ENCODE results near the gene UBE4B.
"Not testable (repeated sequence)": the region's sequence is repeated elsewhere in the genome, so short reads cannot be mapped to it uniquely, and the experiment has no call there.

The UBE4B gene

DNA sequence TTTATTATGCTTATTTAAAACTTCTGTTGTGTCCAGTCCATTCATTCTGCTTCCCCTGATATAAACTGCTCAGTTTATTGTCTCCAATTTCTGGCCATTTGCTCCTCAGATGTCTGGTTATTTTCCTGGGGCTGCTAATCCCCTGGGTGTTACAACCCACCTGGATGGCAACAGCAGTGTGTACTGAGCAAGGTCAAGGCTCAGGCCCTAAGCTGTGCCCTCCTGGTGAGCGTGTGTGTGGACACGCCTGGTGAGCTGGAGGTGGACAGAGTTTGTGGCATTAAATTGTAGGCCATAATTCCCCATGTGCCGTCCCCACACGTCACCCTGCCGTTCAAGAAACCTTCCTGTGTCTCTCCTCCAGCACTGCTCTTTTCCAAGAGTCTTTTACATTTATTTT is 159.5 kb downstream of the UBE4B start:
- Histone ChIP-seq H3K27me3 (no peaks in the 10 kb centered on the region), H3K36me3 (no peaks in the 10 kb centered on the region), H3K4me1 (no peaks in the 10 kb centered on the region), H3K4me3 (ENCODE audit: low read depth, low read length) (no peak overlapping the region), H3K9me3 (no peaks in the 10 kb centered on the region)
- TF ChIP-seq, protein P1, sequence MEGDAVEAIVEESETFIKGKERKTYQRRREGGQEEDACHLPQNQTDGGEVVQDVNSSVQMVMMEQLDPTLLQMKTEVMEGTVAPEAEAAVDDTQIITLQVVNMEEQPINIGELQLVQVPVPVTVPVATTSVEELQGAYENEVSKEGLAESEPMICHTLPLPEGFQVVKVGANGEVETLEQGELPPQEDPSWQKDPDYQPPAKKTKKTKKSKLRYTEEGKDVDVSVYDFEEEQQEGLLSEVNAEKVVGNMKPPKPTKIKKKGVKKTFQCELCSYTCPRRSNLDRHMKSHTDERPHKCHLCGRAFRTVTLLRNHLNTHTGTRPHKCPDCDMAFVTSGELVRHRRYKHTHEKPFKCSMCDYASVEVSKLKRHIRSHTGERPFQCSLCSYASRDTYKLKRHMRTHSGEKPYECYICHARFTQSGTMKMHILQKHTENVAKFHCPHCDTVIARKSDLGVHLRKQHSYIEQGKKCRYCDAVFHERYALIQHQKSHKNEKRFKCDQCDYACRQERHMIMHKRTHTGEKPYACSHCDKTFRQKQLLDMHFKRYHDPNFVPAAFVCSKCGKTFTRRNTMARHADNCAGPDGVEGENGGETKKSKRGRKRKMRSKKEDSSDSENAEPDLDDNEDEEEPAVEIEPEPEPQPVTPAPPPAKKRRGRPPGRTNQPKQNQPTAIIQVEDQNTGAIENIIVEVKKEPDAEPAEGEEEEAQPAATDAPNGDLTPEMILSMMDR (IDR thresholded peaks at IDR 0.05; ENCODE audit: low read depth, low read length): no peak
- no peak for DNase-seq

DNA sequence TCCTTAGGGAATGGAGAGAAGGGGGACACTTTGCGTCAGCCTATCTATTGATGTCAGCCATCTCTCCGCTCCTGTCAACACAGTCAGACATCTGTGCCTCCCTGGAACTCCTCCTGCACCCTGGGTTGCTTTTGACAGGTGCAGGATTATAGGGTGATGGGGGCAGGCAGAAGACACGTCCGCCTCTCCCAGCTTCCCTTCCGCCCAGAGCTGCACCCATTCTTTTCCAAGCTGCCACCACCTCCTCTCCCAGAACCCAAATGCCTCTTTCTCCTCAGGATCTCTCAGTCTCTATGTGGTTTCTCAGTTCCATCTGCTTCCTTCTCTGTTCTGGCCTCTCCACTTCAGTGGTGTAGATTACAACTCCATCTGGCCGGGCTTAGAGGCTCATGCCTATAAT is 160.5 kb downstream of the UBE4B start:
- TF ChIP-seq, protein P1 (IDR thresholded peaks at IDR 0.05; ENCODE audit: low read depth, low read length): no peak
- DNase-seq: no peak
- no peak overlapping the region for H3K4me3 ChIP-seq (ENCODE audit: low read depth, low read length)

DNA sequence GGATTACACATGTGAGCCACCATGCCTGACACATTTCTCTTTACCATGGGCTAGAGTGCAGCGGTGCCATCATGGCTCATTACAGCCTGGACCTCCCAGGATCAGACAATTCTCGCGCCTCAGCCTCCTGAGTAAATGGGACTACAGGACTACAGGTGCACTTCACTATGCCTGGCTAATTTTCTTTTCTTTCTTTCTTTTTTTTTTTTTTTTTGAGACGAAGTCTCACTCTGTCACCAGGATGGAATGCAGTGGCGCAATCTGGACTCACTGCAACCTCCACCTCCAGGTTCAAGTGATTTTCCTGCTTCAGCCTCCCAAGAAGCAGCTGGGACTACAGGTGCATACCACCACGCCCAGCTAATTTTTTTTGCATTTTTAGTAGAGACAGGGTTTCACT is 162.8 kb downstream of the UBE4B start:
- TF ChIP-seq, protein P1 (IDR thresholded peaks at IDR 0.05; ENCODE audit: low read depth, low read length): no peak
- no peaks in the 10 kb centered on the region for H3K4me1 ChIP-seq
- no peaks in the 10 kb centered on the region for H3K27me3 ChIP-seq
- no peak for DNase-seq
- H3K36me3 ChIP-seq: no peaks in the 10 kb centered on the region
- H3K4me3 ChIP-seq (ENCODE audit: low read depth, low read length): no peak overlapping the region
- no peaks in the 10 kb centered on the region for H3K9me3 ChIP-seq

More for the DNA sequence above, 160.5 kb downstream of the UBE4B start:
- Histone ChIP-seq H3K27me3 (no peaks in the 10 kb centered on the region), H3K4me1 (no peaks in the 10 kb centered on the region), H3K36me3 (no peaks in the 10 kb centered on the region), H3K9me3 (no peaks in the 10 kb centered on the region)

DNA sequence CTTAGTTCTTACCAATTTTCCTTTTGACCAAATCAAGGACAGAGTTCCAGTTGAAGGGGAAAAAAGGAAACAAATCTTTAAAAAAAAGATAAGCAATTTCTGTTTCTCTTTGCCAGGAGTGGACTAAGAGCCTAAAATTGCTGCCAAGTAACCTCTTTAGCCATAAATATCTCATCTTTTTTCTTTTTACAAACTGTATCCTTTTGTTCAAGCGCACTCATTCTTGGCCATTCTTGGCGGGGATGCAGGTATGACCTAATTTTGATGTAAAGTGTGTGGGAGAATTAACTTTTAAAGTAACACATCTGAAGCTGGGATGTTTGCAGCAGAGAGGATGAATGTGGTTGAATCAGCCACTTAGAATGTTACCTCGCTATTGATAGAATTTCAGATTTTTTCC is 164.2 kb downstream of the UBE4B start:
- Histone ChIP-seq H3K36me3 (no peaks in the 10 kb centered on the region), H3K4me3 (ENCODE audit: low read depth, low read length) (no peak overlapping the region), H3K27me3 (no peaks in the 10 kb centered on the region), H3K9me3 (no peaks in the 10 kb centered on the region), H3K4me1 (no peaks in the 10 kb centered on the region)
- DNase-seq: no peak
- TF ChIP-seq, protein P1 (IDR thresholded peaks at IDR 0.05; ENCODE audit: low read depth, low read length): no peak

DNA sequence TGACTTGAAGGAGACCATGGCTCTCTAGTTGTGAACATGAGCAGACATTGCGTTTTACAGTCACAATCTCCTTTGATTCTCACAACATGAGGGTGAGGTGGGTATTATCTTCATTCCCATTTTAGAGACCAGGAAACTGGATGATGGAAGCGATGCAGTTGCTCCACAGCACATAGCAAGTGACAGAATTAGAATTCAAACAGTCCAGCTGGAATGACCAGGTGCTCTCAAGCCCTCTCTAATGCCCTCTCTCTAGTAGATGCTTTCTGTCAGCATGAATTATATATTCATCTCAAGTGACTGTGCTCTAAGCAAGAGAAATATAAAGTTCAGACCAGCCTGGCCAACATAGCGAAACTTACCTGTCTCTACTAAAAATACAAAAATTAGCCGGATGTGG is 167.9 kb downstream of the UBE4B start:
- DNase-seq: no peak
- TF ChIP-seq, protein P1 (IDR thresholded peaks at IDR 0.05; ENCODE audit: low read depth, low read length): no peak
- Histone ChIP-seq H3K27me3 (no peaks in the 10 kb centered on the region), H3K4me1 (no peaks in the 10 kb centered on the region), H3K36me3 (no peaks in the 10 kb centered on the region), H3K9me3 (no peaks in the 10 kb centered on the region), H3K4me3 (ENCODE audit: low read depth, low read length) (no peak overlapping the region)

DNA sequence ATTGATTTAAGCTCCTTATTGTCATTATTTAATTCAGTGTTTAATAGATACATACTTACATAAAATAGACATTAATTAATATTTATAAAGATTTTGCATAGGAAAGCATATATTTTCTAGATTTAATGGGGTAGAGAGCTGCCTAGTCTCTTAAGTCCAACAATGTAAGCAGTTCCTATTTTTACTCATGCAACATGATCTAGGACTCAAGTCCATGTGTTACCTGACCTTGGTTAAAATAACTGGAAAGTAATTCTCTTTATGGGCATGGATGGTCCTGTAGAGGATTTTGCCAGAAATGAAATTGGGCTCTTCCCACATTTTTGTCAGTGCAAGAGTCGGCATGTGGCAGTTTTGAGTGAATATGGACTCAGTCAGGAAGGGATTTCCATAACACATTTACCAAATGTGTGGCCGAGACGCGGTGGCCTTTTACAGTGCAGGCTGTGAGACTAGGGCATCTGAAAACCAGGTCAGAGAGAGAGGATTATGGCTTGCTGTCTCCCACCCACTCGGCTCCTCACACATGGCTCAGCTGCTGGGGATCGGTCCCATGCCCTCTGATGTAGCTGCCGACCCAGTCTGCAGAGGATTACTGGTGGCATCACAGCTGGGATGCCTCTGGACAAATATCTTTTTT is 171.4 kb downstream of the UBE4B start:
- no peaks in the 10 kb centered on the region for H3K9me3 ChIP-seq
- TF ChIP-seq, protein P1 (IDR thresholded peaks at IDR 0.05; ENCODE audit: low read depth, low read length): no peak
- no peaks in the 10 kb centered on the region for H3K4me1 ChIP-seq
- H3K36me3 ChIP-seq: no peaks in the 10 kb centered on the region
- H3K4me3 ChIP-seq (ENCODE audit: low read depth, low read length): no peak overlapping the region
- DNase-seq: no peak
- H3K27me3 ChIP-seq: no peaks in the 10 kb centered on the region

DNA sequence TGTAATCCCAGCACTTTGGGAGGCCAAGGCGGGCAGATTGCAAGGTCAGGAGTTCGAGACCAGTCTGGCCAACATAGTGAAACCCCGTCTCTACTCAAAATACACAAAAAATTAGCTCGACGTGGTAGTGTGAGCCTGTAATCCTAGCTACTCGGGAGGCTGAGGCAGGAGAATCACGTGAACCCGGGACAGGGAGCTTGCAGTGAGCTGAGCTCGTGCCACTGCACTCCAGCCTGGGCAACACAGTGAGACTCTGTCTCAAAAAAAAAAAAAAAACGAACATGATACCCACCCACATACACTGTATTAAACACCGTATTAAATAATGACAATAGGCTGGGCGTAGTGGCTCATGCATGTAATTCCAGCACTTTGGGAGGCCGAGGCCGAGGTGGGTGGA is 172.4 kb downstream of the UBE4B start:
- not testable (repeated sequence) for H3K4me3 ChIP-seq (ENCODE audit: low read depth, low read length); H3K36me3 ChIP-seq; H3K4me1 ChIP-seq; H3K9me3 ChIP-seq; H3K27me3 ChIP-seq; DNase-seq
